ENCODE results near the gene IL13RA1. TPM values are rescaled to one million over a fixed set of nuclear protein-coding genes. Genes with fewer than 3 reads are reported as not detected.

IL13RA1 gene
- total RNA-seq, 1 experiment from 2014 or later: 0.93 TPM

DNA sequence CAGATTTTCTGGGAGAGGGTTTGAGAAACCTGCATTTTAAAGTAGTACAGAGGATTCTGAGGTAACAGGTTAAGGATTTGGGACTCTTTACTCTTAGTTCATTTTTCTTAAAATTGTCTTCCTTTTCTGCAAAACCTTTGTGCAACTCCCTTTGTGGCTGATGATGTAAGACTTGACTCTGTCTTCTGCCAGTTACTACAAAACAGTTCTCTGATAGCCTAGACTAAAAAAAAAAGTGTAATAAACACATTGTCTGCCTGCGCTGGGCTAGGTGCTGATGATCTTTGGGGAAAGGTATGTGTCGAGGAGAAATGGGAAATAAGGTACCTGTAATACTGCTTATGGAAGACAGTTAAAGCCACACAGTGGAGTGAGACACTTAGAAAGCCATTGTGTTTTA is 28.7 kb downstream of the IL13RA1 start:
- DNase-seq: no peak
- Histone ChIP-seq H3K4me3 (ENCODE audit: low read length) (no peak overlapping the region), H2AFZ (ENCODE audit: low read length) (no peak overlapping the region), H3K27ac (ENCODE audit: low read length) (no peak overlapping the region), H4K20me1 (ENCODE audit: insufficient read depth, low read depth, low read length) (no peaks in the 10 kb centered on the region), H3K79me2 (ENCODE audit: low read length) (no peaks in the 10 kb centered on the region), H3K9ac (ENCODE audit: low read length) (no peak overlapping the region), H3K4me2 (ENCODE audit: low read depth, low read length, poor library complexity, severe bottlenecking) (no peak overlapping the region), H3K9me3 (ENCODE audit: low read length) (no peaks in the 10 kb centered on the region), H3K9me2 (replicated peaks; ENCODE audit: insufficient read depth, low read length) (no peaks in the 10 kb centered on the region), H3K27me3 (ENCODE audit: low read length) (0 out of 2 replicates have a peak, but pooled peaks cover 4% of the 10 kb centered on the region), H3K36me3 (ENCODE audit: insufficient read depth, low read length) (no peaks in the 10 kb centered on the region), H3K4me1 (ENCODE audit: low read length) (no peaks in the 10 kb centered on the region)

DNA sequence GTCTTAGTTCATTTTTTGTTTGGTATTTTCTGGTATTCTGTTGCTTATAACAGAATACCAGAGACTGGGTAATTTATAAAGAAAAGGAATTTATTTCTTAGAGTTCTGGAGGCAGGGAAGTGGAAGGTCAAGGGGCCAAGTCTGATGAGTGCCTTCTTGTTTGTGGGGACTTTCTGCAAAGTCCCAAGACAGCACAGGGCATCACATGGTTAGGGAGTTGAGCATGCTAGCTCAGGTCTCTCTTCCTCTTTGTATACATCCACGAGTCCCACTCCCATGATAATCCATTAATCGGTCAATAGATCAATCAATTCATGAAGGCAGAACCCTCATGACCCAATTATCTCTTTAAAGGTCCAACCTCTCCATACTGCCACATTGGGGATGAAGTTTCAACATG is 31.1 kb downstream of the IL13RA1 start:
- H3K9me2 ChIP-seq (replicated peaks; ENCODE audit: insufficient read depth, low read length): no peaks in the 10 kb centered on the region
- no peaks in the 10 kb centered on the region for H3K79me2 ChIP-seq (ENCODE audit: low read length)
- H3K9me3 ChIP-seq (ENCODE audit: low read length): no peaks in the 10 kb centered on the region
- DNase-seq: no peak
- 0 out of 2 replicates have a peak, but pooled peaks cover 4% of the 10 kb centered on the region for H3K27me3 ChIP-seq (ENCODE audit: low read length)
- no peaks in the 10 kb centered on the region for H3K4me1 ChIP-seq (ENCODE audit: low read length)
- H3K9ac ChIP-seq (ENCODE audit: low read length): no peak overlapping the region
- no peak overlapping the region for H3K27ac ChIP-seq (ENCODE audit: low read length)
- H3K4me2 ChIP-seq (ENCODE audit: low read depth, low read length, poor library complexity, severe bottlenecking): no peak overlapping the region
- no peaks in the 10 kb centered on the region for H3K36me3 ChIP-seq (ENCODE audit: insufficient read depth, low read length)
- no peaks in the 10 kb centered on the region for H4K20me1 ChIP-seq (ENCODE audit: insufficient read depth, low read depth, low read length)
- H2AFZ ChIP-seq (ENCODE audit: low read length): no peak overlapping the region
- H3K4me3 ChIP-seq (ENCODE audit: low read length): no peak overlapping the region

GRCh38 chrX:118760025-118760424 is 32.6 kb downstream of the IL13RA1 start:
- 0 out of 2 replicates have a peak, but pooled peaks cover 4% of the 10 kb centered on the region for H3K27me3 ChIP-seq (ENCODE audit: low read length)
- H3K9me3 ChIP-seq (ENCODE audit: low read length): no peaks in the 10 kb centered on the region
- no peak overlapping the region for H2AFZ ChIP-seq (ENCODE audit: low read length)
- H3K9ac ChIP-seq (ENCODE audit: low read length): no peak overlapping the region
- H3K4me1 ChIP-seq (ENCODE audit: low read length): no peaks in the 10 kb centered on the region
- DNase-seq: no peak
- no peak overlapping the region for H3K4me2 ChIP-seq (ENCODE audit: low read depth, low read length, poor library complexity, severe bottlenecking)
- H3K27ac ChIP-seq (ENCODE audit: low read length): no peak overlapping the region
- H3K4me3 ChIP-seq (ENCODE audit: low read length): no peak overlapping the region
- no peaks in the 10 kb centered on the region for H3K9me2 ChIP-seq (replicated peaks; ENCODE audit: insufficient read depth, low read length)
- no peaks in the 10 kb centered on the region for H3K79me2 ChIP-seq (ENCODE audit: low read length)
- H3K36me3 ChIP-seq (ENCODE audit: insufficient read depth, low read length): no peaks in the 10 kb centered on the region
- no peaks in the 10 kb centered on the region for H4K20me1 ChIP-seq (ENCODE audit: insufficient read depth, low read depth, low read length)

- no peaks in the 10 kb centered on the region for H3K9me3 ChIP-seq (ENCODE audit: low read length)
Observed at GRCh38 chrX:118761939-118762707, 34.7 kb downstream of the IL13RA1 start.

DNA sequence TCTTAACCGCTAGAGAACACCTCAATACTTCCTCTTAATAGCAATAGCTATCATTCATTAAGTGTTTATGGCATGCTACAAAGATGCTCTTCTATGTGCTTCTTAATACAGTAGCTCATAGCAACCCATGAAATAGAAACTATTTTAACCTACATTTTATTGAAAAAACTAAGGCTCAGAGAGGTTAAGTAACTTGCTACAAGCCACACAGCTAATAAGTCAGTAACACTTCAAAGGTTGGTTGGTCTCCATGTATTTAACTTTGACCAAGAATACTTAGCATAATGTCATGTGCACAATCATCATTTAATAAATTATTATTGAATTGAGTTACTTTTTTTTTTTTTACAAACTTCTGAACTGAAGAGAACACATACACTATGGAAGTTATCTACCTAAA is 36.1 kb downstream of the IL13RA1 start:
- Histone ChIP-seq H3K9ac (ENCODE audit: low read length) (no peak overlapping the region), H3K79me2 (ENCODE audit: low read length) (no peaks in the 10 kb centered on the region), H3K27me3 (ENCODE audit: low read length) (no peaks in the 10 kb centered on the region), H3K9me2 (replicated peaks; ENCODE audit: insufficient read depth, low read length) (no peaks in the 10 kb centered on the region), H4K20me1 (ENCODE audit: insufficient read depth, low read depth, low read length) (no peaks in the 10 kb centered on the region), H3K36me3 (ENCODE audit: insufficient read depth, low read length) (no peaks in the 10 kb centered on the region), H2AFZ (ENCODE audit: low read length) (no peak overlapping the region), H3K4me3 (ENCODE audit: low read length) (no peak overlapping the region), H3K27ac (ENCODE audit: low read length) (no peak overlapping the region), H3K9me3 (ENCODE audit: low read length) (no peaks in the 10 kb centered on the region), H3K4me1 (ENCODE audit: low read length) (no peaks in the 10 kb centered on the region), H3K4me2 (ENCODE audit: low read depth, low read length, poor library complexity, severe bottlenecking) (no peak overlapping the region)
- DNase-seq: no peak

More at GRCh38 chrX:118761939-118762707, 34.7 kb downstream of the IL13RA1 start:
- Histone ChIP-seq H3K36me3 (ENCODE audit: insufficient read depth, low read length) (no peaks in the 10 kb centered on the region), H3K4me3 (ENCODE audit: low read length) (no peak overlapping the region), H2AFZ (ENCODE audit: low read length) (no peak overlapping the region), H3K27ac (ENCODE audit: low read length) (no peak overlapping the region), H4K20me1 (ENCODE audit: insufficient read depth, low read depth, low read length) (no peaks in the 10 kb centered on the region), H3K9ac (ENCODE audit: low read length) (no peak overlapping the region), H3K4me1 (ENCODE audit: low read length) (no peaks in the 10 kb centered on the region), H3K9me2 (replicated peaks; ENCODE audit: insufficient read depth, low read length) (no peaks in the 10 kb centered on the region), H3K4me2 (ENCODE audit: low read depth, low read length, poor library complexity, severe bottlenecking) (no peak overlapping the region), H3K79me2 (ENCODE audit: low read length) (no peaks in the 10 kb centered on the region), H3K27me3 (ENCODE audit: low read length) (no peaks in the 10 kb centered on the region)
- no peak for DNase-seq

DNA sequence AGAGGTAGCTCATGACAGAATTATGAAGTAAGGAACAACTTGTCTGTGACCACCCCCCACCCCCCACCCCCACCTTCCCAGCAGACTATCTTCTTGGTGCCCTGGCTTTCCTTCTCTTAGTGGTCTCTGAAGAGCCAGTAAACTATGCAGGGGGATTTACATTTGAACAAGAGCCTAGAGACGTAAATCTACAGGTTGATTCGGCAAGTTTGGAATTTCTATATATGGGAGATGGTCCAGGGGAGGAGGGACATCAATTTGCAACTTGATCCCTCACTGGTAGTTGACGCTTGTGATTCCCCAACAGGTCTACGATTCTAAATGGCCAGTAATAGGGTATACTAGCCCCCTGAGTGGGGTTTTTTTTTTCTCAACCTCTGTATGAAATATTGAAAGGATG is 36.7 kb downstream of the IL13RA1 start:
- H3K4me3 ChIP-seq (ENCODE audit: low read length): no peak overlapping the region
- no peak overlapping the region for H3K27ac ChIP-seq (ENCODE audit: low read length)
- no peaks in the 10 kb centered on the region for H3K36me3 ChIP-seq (ENCODE audit: insufficient read depth, low read length)
- H3K27me3 ChIP-seq (ENCODE audit: low read length): no peaks in the 10 kb centered on the region
- no peaks in the 10 kb centered on the region for H3K9me3 ChIP-seq (ENCODE audit: low read length)
- no peaks in the 10 kb centered on the region for H3K79me2 ChIP-seq (ENCODE audit: low read length)
- no peak overlapping the region for H3K4me2 ChIP-seq (ENCODE audit: low read depth, low read length, poor library complexity, severe bottlenecking)
- no peaks in the 10 kb centered on the region for H4K20me1 ChIP-seq (ENCODE audit: insufficient read depth, low read depth, low read length)
- DNase-seq: no peak
- no peaks in the 10 kb centered on the region for H3K9me2 ChIP-seq (replicated peaks; ENCODE audit: insufficient read depth, low read length)
- no peak overlapping the region for H3K9ac ChIP-seq (ENCODE audit: low read length)
- H2AFZ ChIP-seq (ENCODE audit: low read length): no peak overlapping the region
- H3K4me1 ChIP-seq (ENCODE audit: low read length): no peaks in the 10 kb centered on the region

GRCh38 chrX:118770133-118770760 is 42.8 kb downstream of the IL13RA1 start:
- Histone ChIP-seq H3K36me3 (ENCODE audit: insufficient read depth, low read length) (no peaks in the 10 kb centered on the region), H4K20me1 (ENCODE audit: insufficient read depth, low read depth, low read length) (no peaks in the 10 kb centered on the region), H3K4me3 (ENCODE audit: low read length) (no peak overlapping the region), H3K9ac (ENCODE audit: low read length) (no peak overlapping the region), H3K79me2 (ENCODE audit: low read length) (no peaks in the 10 kb centered on the region), H3K9me3 (ENCODE audit: low read length) (no peaks in the 10 kb centered on the region), H3K27ac (ENCODE audit: low read length) (no peak overlapping the region), H3K4me1 (ENCODE audit: low read length) (no peaks in the 10 kb centered on the region), H3K9me2 (replicated peaks; ENCODE audit: insufficient read depth, low read length) (no peaks in the 10 kb centered on the region), H3K27me3 (ENCODE audit: low read length) (no peaks in the 10 kb centered on the region), H2AFZ (ENCODE audit: low read length) (no peak overlapping the region), H3K4me2 (ENCODE audit: low read depth, low read length, poor library complexity, severe bottlenecking) (no peak overlapping the region)
- no peak for DNase-seq

- no peaks in the 10 kb centered on the region for H3K27me3 ChIP-seq (ENCODE audit: low read length)
- H2AFZ ChIP-seq (ENCODE audit: low read length): no peak overlapping the region
- no peaks in the 10 kb centered on the region for H4K20me1 ChIP-seq (ENCODE audit: insufficient read depth, low read depth, low read length)
- no peak overlapping the region for H3K27ac ChIP-seq (ENCODE audit: low read length)
- H3K9ac ChIP-seq (ENCODE audit: low read length): no peak overlapping the region
- H3K9me3 ChIP-seq (ENCODE audit: low read length): no peaks in the 10 kb centered on the region
- H3K4me3 ChIP-seq (ENCODE audit: low read length): no peak overlapping the region
- no peaks in the 10 kb centered on the region for H3K4me1 ChIP-seq (ENCODE audit: low read length)
- no peaks in the 10 kb centered on the region for H3K36me3 ChIP-seq (ENCODE audit: insufficient read depth, low read length)
- no peak for DNase-seq
- no peak overlapping the region for H3K4me2 ChIP-seq (ENCODE audit: low read depth, low read length, poor library complexity, severe bottlenecking)
- H3K79me2 ChIP-seq (ENCODE audit: low read length): no peaks in the 10 kb centered on the region
- H3K9me2 ChIP-seq (replicated peaks; ENCODE audit: insufficient read depth, low read length): no peaks in the 10 kb centered on the region
Observed at GRCh38 chrX:118772051-118772450, 44.6 kb downstream of the IL13RA1 start.
